Type B pancreatic cell (in vitro differentiated cells): ENCODE results near the gene PNLDC1. TPM values are rescaled to one million over a fixed set of nuclear protein-coding genes. Genes with fewer than 3 reads are reported as not detected.

Source experiments
- DNase-seq: peaks from one replicate; pipeline ENCODE4 v3.0.0; 2021; ENCODE audit warnings: mixed read lengths; ENCODE audit not compliant: unreplicated experiment; ENCODE audit errors: extremely low spot score
- H3K27ac Mint-ChIP-seq: 2 replicates; pipeline ENCODE4 v1.8.0; 2021; ENCODE audit warnings: mild to moderate bottlenecking, mixed read lengths
- H3K27me3 Mint-ChIP-seq: 2 replicates; pipeline ENCODE4 v1.8.0; 2021; ENCODE audit warnings: mixed read lengths
- H3K36me3 Mint-ChIP-seq: 2 replicates; pipeline ENCODE4 v1.8.0; 2021; ENCODE audit warnings: mixed read lengths
- H3K4me1 Mint-ChIP-seq: one replicate; pipeline ENCODE4 v1.8.0; 2021; ENCODE audit warnings: mixed read lengths; ENCODE audit not compliant: unreplicated experiment
- H3K4me3 Mint-ChIP-seq: 2 replicates; pipeline ENCODE4 v1.8.0; 2021; ENCODE audit warnings: mild to moderate bottlenecking, mixed read lengths
- H3K9me3 Mint-ChIP-seq: 2 replicates; pipeline ENCODE4 v1.8.0; 2021; ENCODE audit warnings: mixed read lengths
- CTCF ChIP-seq: fragments of 200-600 bp; sonication (generic); conservative IDR thresholded peaks from 2 replicates; pipeline ENCODE4 v1.5.0; 2021; ENCODE audit warnings: antibody characterized with exemption, mild to moderate bottlenecking
- long read RNA-seq: library from polyadenylated mRNA; unstranded; transcript quantifications from one replicate; pipeline ENCODE4 v2.0.0, GENCODE V29; 2020
- total RNA-seq: library from RNA; stranded (reverse); gene quantifications from 2 replicates; pipeline ENCODE4 v1.2.1, GENCODE V29; 2021; ENCODE audit warnings: low replicate concordance

PNLDC1 gene
- total RNA-seq = 0.17 TPM in 1 of 2 replicates, not detected in the other
- long read RNA-seq = 0 reads

GRCh38 chr6:159800141-159800865, at the start of gene PNLDC1:
TSS of gene PNLDC1 (plus strand) at chr6:159800276. CDS start at chr6:159800308, 32 bp downstream.
- peaks cover 16% of the 10 kb centered on the region for H3K36me3 Mint-ChIP-seq
- no peak within 1 kb of the TSS for H3K27ac Mint-ChIP-seq
- H3K4me1 Mint-ChIP-seq = no peaks in the 10 kb centered on the region
- no peak within 1 kb of the TSS for H3K4me3 Mint-ChIP-seq
- no peaks in the 10 kb centered on the region for H3K9me3 Mint-ChIP-seq
- no peaks in the 10 kb centered on the region for H3K27me3 Mint-ChIP-seq
- no peak for DNase-seq
- TF ChIP-seq CTCF = no peak

GRCh38 chr6:159751448-159751847, 48.6 kb upstream of the PNLDC1 start:
- peaks cover 28% of the 10 kb centered on the region for H3K36me3 Mint-ChIP-seq
- TF ChIP-seq CTCF = no peak

GRCh38 chr6:159753081-159753872, 46.8 kb upstream of the PNLDC1 start:
- no peaks in the 10 kb centered on the region for H3K27me3 Mint-ChIP-seq
- H3K36me3 Mint-ChIP-seq = peaks cover 32% of the 10 kb centered on the region

More at GRCh38 chr6:159751448-159751847, 48.6 kb upstream of the PNLDC1 start:
- no peak for DNase-seq
- Mint-ChIP-seq H3K27ac (no peak overlapping the region), H3K27me3 (no peaks in the 10 kb centered on the region), H3K4me3 (no peak overlapping the region), H3K9me3 (no peaks in the 10 kb centered on the region), H3K4me1 (no peaks in the 10 kb centered on the region)

GRCh38 chr6:159754401-159754800, 45.7 kb upstream of the PNLDC1 start:
- no peak overlapping the region for H3K27ac Mint-ChIP-seq
- H3K27me3 Mint-ChIP-seq = no peaks in the 10 kb centered on the region
- no peak for DNase-seq
- H3K4me3 Mint-ChIP-seq = no peak overlapping the region
- TF ChIP-seq CTCF = no peak
- H3K9me3 Mint-ChIP-seq = no peaks in the 10 kb centered on the region
- H3K4me1 Mint-ChIP-seq = no peaks in the 10 kb centered on the region
- peaks cover 32% of the 10 kb centered on the region for H3K36me3 Mint-ChIP-seq

More at GRCh38 chr6:159753081-159753872, 46.8 kb upstream of the PNLDC1 start:
- Mint-ChIP-seq H3K4me1 (no peaks in the 10 kb centered on the region), H3K9me3 (no peaks in the 10 kb centered on the region), H3K27ac (no peak overlapping the region), H3K4me3 (no peak overlapping the region)
- no peak for DNase-seq
- no peak for TF ChIP-seq CTCF

GRCh38 chr6:159754959-159755914, 44.8 kb upstream of the PNLDC1 start:
- Mint-ChIP-seq H3K9me3 (no peaks in the 10 kb centered on the region), H3K36me3 (peaks cover 35% of the 10 kb centered on the region), H3K4me3 (no peak overlapping the region), H3K27me3 (no peaks in the 10 kb centered on the region), H3K4me1 (peaks cover 6% of the 10 kb centered on the region), H3K27ac (no peak overlapping the region)
- DNase-seq = no peak
- TF ChIP-seq CTCF = no peak
